Uterus (tissue), 2 donors: ENCODE results near the gene MITF.

Experiments used
- POLR2A ChIP-seq, 2 donors: fragments of 450-650 bp; IDR thresholded peaks; one replicate each; pipeline ENCODE4 v1.6.1; 2016; ENCODE audit warnings: antibody characterized with exemption in 2 of 2, mild to moderate bottlenecking in 1 of 2, moderate library complexity in 1 of 2
- TF ChIP-seq, protein P1 (sequence below), 4 experiments: fragments of 200-600 bp in 2 of 4; fragments of 450-650 bp in 2 of 4; sonication (generic) in 2 of 4; IDR thresholded peaks; one replicate each; pipeline ENCODE4 v1.5.1; 2016 to 2019; ENCODE audit warnings: antibody characterized with exemption in 4 of 4, mild to moderate bottlenecking in 2 of 4, moderate library complexity in 1 of 4

DNA sequence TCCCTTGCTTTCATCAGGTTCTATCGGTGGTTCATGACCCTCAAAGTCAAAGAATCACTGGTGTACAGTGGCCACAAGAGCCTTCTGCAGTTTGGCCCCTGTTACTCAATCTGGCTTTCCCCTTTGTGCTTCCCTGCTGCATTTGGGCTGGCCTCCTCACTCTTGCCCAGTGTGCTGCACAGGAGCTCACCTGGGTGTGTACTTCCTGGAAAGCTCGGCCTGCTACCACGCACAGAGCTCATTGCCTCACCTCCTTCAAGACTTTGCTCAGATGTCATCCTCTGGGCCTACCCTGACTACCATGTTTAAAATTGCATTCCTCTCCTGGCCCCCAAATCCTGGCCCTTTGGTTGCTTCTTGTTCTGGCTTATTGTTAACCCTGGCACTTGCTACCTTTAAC, 90.9 kb downstream of the MITF start:
- TF ChIP-seq, protein P1, sequence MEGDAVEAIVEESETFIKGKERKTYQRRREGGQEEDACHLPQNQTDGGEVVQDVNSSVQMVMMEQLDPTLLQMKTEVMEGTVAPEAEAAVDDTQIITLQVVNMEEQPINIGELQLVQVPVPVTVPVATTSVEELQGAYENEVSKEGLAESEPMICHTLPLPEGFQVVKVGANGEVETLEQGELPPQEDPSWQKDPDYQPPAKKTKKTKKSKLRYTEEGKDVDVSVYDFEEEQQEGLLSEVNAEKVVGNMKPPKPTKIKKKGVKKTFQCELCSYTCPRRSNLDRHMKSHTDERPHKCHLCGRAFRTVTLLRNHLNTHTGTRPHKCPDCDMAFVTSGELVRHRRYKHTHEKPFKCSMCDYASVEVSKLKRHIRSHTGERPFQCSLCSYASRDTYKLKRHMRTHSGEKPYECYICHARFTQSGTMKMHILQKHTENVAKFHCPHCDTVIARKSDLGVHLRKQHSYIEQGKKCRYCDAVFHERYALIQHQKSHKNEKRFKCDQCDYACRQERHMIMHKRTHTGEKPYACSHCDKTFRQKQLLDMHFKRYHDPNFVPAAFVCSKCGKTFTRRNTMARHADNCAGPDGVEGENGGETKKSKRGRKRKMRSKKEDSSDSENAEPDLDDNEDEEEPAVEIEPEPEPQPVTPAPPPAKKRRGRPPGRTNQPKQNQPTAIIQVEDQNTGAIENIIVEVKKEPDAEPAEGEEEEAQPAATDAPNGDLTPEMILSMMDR (IDR thresholded peaks at IDR 0.05), result no peak
- TF ChIP-seq POLR2A (IDR thresholded peaks at IDR 0.05), result no peak
